NB4 (cell line): ENCODE measurements around the gene COQ5.

ENCODE experiments used
- CTCF ChIP-seq: IDR thresholded peaks from one replicate; pipeline ENCODE4 v1.5.1; 2012; ENCODE audit warnings: low read depth, low read length
- MYC ChIP-seq: IDR thresholded peaks from 2 replicates; pipeline ENCODE4 v1.6.1; 2011; ENCODE audit warnings: low read depth, low read length

GRCh38 chr12:120546050-120546386, 17.1 kb upstream of the COQ5 start:
- TF ChIP-seq CTCF (no peak), MYC (no peak)
